Mesenchymal stem cell (in vitro differentiated cells and primary cell): Measurements from ENCODE around the gene DGKG.
A peak's percentile ranks its signal among the peaks of the same experiment; 100 is the strongest.

Experiments
- DNase-seq: peaks from one replicate; pipeline ENCODE4 v3.0.0-alpha.2; 2013
- H2AFZ ChIP-seq: one replicate; pipeline ENCODE4 v1.6.1; 2013; ENCODE audit warnings: low read depth, mild to moderate bottlenecking, control low read depth, inconsistent platforms, low read length, moderate library complexity
- H2AK5ac ChIP-seq: 2 replicates; pipeline ENCODE4 v1.6.1; 2013; ENCODE audit warnings: low read length, moderate library complexity, mild to moderate bottlenecking, inconsistent platforms; ENCODE audit not compliant: severe bottlenecking
- H2BK120ac ChIP-seq: one replicate; pipeline ENCODE4 v1.6.1; 2013; ENCODE audit warnings: low read depth, mild to moderate bottlenecking, inconsistent platforms, low read length, moderate library complexity
- H2BK12ac ChIP-seq, 2 experiments: one replicate each; pipeline ENCODE4 v1.6.1; 2013; ENCODE audit warnings: inconsistent platforms in 2 of 2, low read length in 2 of 2, mild to moderate bottlenecking in 2 of 2, moderate library complexity in 2 of 2, control low read depth in 1 of 2
- H2BK15ac ChIP-seq: one replicate; pipeline ENCODE4 v1.6.1; 2013; ENCODE audit warnings: mild to moderate bottlenecking, low read depth, inconsistent platforms; ENCODE audit not compliant: poor library complexity, severe bottlenecking
- H2BK5ac ChIP-seq: 2 replicates; pipeline ENCODE4 v1.6.1; 2013; ENCODE audit warnings: low read depth, mild to moderate bottlenecking, low read length, control low read depth, inconsistent platforms; ENCODE audit not compliant: poor library complexity, severe bottlenecking
- H3K14ac ChIP-seq, 2 experiments: one replicate each; pipeline ENCODE4 v1.6.1; 2013; ENCODE audit warnings: inconsistent platforms in 2 of 2, low read length in 2 of 2, control low read depth in 1 of 2, mild to moderate bottlenecking in 1 of 2, moderate library complexity in 1 of 2
- H3K18ac ChIP-seq, 2 experiments: one replicate each; pipeline ENCODE4 v1.6.1; 2013; ENCODE audit warnings: inconsistent platforms in 2 of 2, low read length in 2 of 2, control low read depth in 1 of 2, low read depth in 1 of 2, mild to moderate bottlenecking in 1 of 2
- H3K23ac ChIP-seq, 2 experiments: one replicate each; pipeline ENCODE4 v1.6.1; 2013; ENCODE audit warnings: inconsistent platforms in 2 of 2, low read length in 2 of 2, mild to moderate bottlenecking in 2 of 2, moderate library complexity in 2 of 2, control low read depth in 1 of 2
- H3K27ac ChIP-seq: 2 replicates; pipeline ENCODE4 v1.5.1; 2013; ENCODE audit warnings: mild to moderate bottlenecking, moderate library complexity, low read length, control low read depth, inconsistent platforms; ENCODE audit not compliant: poor library complexity, severe bottlenecking
- H3K27me3 ChIP-seq, 2 experiments: 2 replicates each; pipeline versions ENCODE4 v1.6.1 to v1.7.0; 2013; ENCODE audit warnings: low read length in 2 of 2, mild to moderate bottlenecking in 2 of 2, moderate library complexity in 2 of 2, control low read depth in 1 of 2, inconsistent platforms in 1 of 2; ENCODE audit not compliant: control insufficient read depth in 1 of 2, insufficient read depth in 1 of 2
- H3K36me3 ChIP-seq, 2 experiments: 2 replicates each; pipeline versions ENCODE4 v1.6.1 to v1.7.0; 2013; ENCODE audit warnings: low read length in 2 of 2, control low read depth in 1 of 2, inconsistent platforms in 1 of 2, low read depth in 1 of 2, mild to moderate bottlenecking in 1 of 2; ENCODE audit not compliant: insufficient read depth in 2 of 2, control insufficient read depth in 1 of 2
- H3K4ac ChIP-seq, 2 experiments: one replicate each; pipeline ENCODE4 v1.6.1; 2013; ENCODE audit warnings: inconsistent platforms in 2 of 2, low read length in 2 of 2, mild to moderate bottlenecking in 2 of 2, moderate library complexity in 2 of 2, control low read depth in 1 of 2, low read depth in 1 of 2
- H3K4me1 ChIP-seq: 2 replicates; pipeline ENCODE4 v1.6.1; 2013; ENCODE audit warnings: low read depth, low read length, control low read depth; ENCODE audit not compliant: control insufficient read depth, insufficient read depth
- H3K4me2 ChIP-seq: 2 replicates; pipeline ENCODE4 v1.6.1; 2013; ENCODE audit warnings: low read length, mild to moderate bottlenecking, inconsistent platforms; ENCODE audit not compliant: poor library complexity, severe bottlenecking
- H3K4me3 ChIP-seq, 2 experiments: 2 replicates each; pipeline versions ENCODE4 v1.5.1 to v1.7.0; 2013; ENCODE audit warnings: low read length in 2 of 2, mild to moderate bottlenecking in 2 of 2, control low read depth in 1 of 2, low read depth in 1 of 2; ENCODE audit not compliant: insufficient read depth in 1 of 2
- H3K79me1 ChIP-seq: replicated peaks from 2 replicates; pipeline ENCODE4 v1.6.1; 2013; ENCODE audit warnings: mild to moderate bottlenecking, control low read depth, low read length, inconsistent platforms; ENCODE audit not compliant: poor library complexity, severe bottlenecking
- H3K9ac ChIP-seq: 2 replicates; pipeline ENCODE4 v1.7.0; 2013; ENCODE audit warnings: mild to moderate bottlenecking, low read length, moderate library complexity
- H3K9me3 ChIP-seq: 2 replicates; pipeline ENCODE4 v1.7.0; 2013; ENCODE audit warnings: mild to moderate bottlenecking, low read length; ENCODE audit not compliant: control insufficient read depth
- H4K8ac ChIP-seq: one replicate; pipeline ENCODE4 v1.6.1; 2013; ENCODE audit warnings: inconsistent platforms, mild to moderate bottlenecking, low read length, moderate library complexity
- H4K91ac ChIP-seq: one replicate; pipeline ENCODE4 v1.6.1; 2013; ENCODE audit warnings: mild to moderate bottlenecking, low read length, inconsistent platforms
- WGBS: methylation state at CpG from one replicate; pipeline ENCODE4 v1.1.7; 2013; ENCODE audit warnings: mixed read lengths; 5-methylcytosine and 5-hydroxymethylcytosine counted together

DGKG gene

GRCh38 chr3:186110975-186111974, 250.8 kb downstream of the DGKG start:
- Histone ChIP-seq H4K8ac (peak overlapping the region; percentile 62), H3K14ac (no peak overlapping the region), H2AK5ac (peak overlapping the region; percentile 22), H3K9ac (peak overlapping the region; percentile 93), H2BK12ac (peak overlapping the region; percentile 33 to 75), H2BK5ac (no peak overlapping the region), H3K4me1 (peaks cover 8% of the 10 kb centered on the region), H3K23ac (no peak overlapping the region), H2BK15ac (no peak overlapping the region), H3K4me2 (no peak overlapping the region), H4K91ac (no peak overlapping the region), H3K79me1 (no peaks in the 10 kb centered on the region), H3K27ac (no peak overlapping the region), H3K27me3 (peaks cover 0 to 10% of the 10 kb centered on the region in 2 experiments), H3K18ac (peak overlapping the region in 1 of 2 experiments; percentile 31), H3K4me3 (no peak overlapping the region), H3K9me3 (no peaks in the 10 kb centered on the region), H3K36me3 (no peaks in the 10 kb centered on the region), H2AFZ (no peak overlapping the region), H3K4ac (no peak overlapping the region), H2BK120ac (no peak overlapping the region)
- peak; percentile 11 for DNase-seq
- WGBS, result 58% methylated on average over 10 of the region's 12 CpGs

DNA sequence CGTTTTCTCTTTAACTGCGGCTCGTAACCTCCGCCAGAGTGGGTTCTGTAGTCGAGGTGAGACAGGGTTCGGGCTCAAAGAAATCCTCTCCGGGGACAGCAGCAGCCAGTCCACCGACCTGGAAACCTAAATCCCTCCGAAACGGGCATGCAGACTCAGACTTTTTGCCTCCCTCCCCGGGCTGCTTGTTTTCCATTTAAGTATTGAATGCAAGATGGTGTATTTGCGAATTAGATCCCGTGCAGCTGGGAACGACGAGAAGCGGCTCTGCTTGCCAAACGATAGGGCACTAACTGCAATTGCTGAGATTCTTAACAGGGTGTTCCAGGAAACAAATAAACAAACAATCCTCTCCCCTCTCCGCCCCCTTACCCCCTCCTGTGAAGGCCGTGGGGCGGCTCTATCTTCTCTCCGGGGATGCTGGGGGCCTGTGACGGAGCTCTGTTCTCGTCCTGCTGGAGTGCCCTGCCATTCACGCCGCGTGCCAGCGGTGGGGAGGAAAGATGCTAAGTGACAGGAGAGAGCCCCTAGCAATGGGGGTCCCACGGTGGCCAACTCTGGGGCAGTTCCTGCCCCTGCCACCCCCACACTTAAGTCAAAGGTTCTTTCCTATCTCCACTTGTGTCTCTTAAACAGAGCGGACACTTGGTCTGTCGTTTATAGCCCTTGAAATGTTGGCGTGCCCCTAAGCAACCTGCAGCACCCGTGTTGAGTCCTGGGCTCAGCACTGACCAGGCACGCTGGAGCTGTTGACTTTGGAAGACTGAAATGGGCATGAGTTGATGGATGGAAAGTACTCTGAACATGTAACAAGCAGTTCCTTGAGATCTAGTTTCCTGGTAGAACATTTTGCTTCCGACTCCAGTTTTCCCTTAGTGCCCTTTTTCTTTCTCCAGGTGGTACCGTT, 251.9 kb downstream of the DGKG start:
- Histone ChIP-seq H3K4ac (peak overlapping the region; percentile 32 to 82), H3K4me2 (peak overlapping the region; percentile 88), H2AFZ (peak overlapping the region; percentile 2), H3K9me3 (no peaks in the 10 kb centered on the region), H2BK12ac (peak overlapping the region; percentile 54 to 99), H2AK5ac (no peak overlapping the region), H3K36me3 (peaks cover 0 to 6% of the 10 kb centered on the region in 2 experiments), H3K4me3 (peak overlapping the region; percentile 11 to 78), H3K14ac (no peak overlapping the region), H3K18ac (peak overlapping the region; percentile 72 to 93), H3K9ac (peak overlapping the region; percentile 93), H2BK5ac (peak overlapping the region; percentile 53), H4K91ac (peak overlapping the region; percentile 85), H3K79me1 (no peaks in the 10 kb centered on the region), H3K23ac (no peak overlapping the region), H3K27me3 (peaks cover 0 to 9% of the 10 kb centered on the region in 2 experiments), H2BK15ac (peak overlapping the region; percentile 95), H4K8ac (peak overlapping the region; percentile 97), H2BK120ac (peak overlapping the region; percentile 54), H3K27ac (peak overlapping the region; percentile 99), H3K4me1 (peaks cover 8% of the 10 kb centered on the region)
- DNase-seq, result peak; percentile 72
- WGBS, result 8% methylated on average over 30 of the region's 35 CpGs

GRCh38 chr3:186108941-186109865, 252.8 kb downstream of the DGKG start, which contains the start of gene ETV5:
TSS of gene ETV5 (minus strand) at chr3:186109089. CDS start at chr3:186105868, 3,221 bp downstream.
- H4K8ac ChIP-seq, result peak within 1 kb of the TSS; percentile 97
- peaks cover 8% of the 10 kb centered on the region for H3K4me1 ChIP-seq
- H2AFZ ChIP-seq, result peak within 1 kb of the TSS; percentile 90
- DNase-seq, result peak; percentile 100
- peak within 1 kb of the TSS; percentile 84 to 93 for H3K18ac ChIP-seq
- H3K14ac ChIP-seq, result peak within 1 kb of the TSS in 1 of 2 experiments; percentile 50
- H3K79me1 ChIP-seq, result no peaks in the 10 kb centered on the region
- peak within 1 kb of the TSS in 1 of 2 experiments; percentile 90 for H3K23ac ChIP-seq
- peak within 1 kb of the TSS; percentile 85 to 93 for H3K4me3 ChIP-seq
- H4K91ac ChIP-seq, result peak within 1 kb of the TSS; percentile 91
- peak within 1 kb of the TSS; percentile 76 to 88 for H3K4ac ChIP-seq
- peaks cover 0 to 9% of the 10 kb centered on the region in 2 experiments for H3K36me3 ChIP-seq
- no peak within 1 kb of the TSS for H2BK15ac ChIP-seq
- peak within 1 kb of the TSS; percentile 93 for H2BK5ac ChIP-seq
- H2BK120ac ChIP-seq, result peak within 1 kb of the TSS; percentile 88
- H2BK12ac ChIP-seq, result peak within 1 kb of the TSS; percentile 54 to 85
- H3K9me3 ChIP-seq, result no peaks in the 10 kb centered on the region
- under 1% methylated on average over 62 of the region's 63 CpGs for WGBS
- peak within 1 kb of the TSS; percentile 91 for H3K4me2 ChIP-seq
- H3K9ac ChIP-seq, result peak within 1 kb of the TSS; percentile 93
- H2AK5ac ChIP-seq, result no peak within 1 kb of the TSS
- H3K27me3 ChIP-seq, result peaks cover 0 to 5% of the 10 kb centered on the region in 2 experiments
- peak within 1 kb of the TSS; percentile 99 for H3K27ac ChIP-seq
